ENCODE results near the gene PROC. TPM values are rescaled to one million over a fixed set of nuclear protein-coding genes. Genes with fewer than 3 reads are reported as not detected.

Gene PROC
- total and polyA plus RNA-seq, 2 of the 8 experiments (the other 6 are each of a cell fraction or from before 2014, with no cell fraction given), result 1.5 to 1.6 TPM

DNA sequence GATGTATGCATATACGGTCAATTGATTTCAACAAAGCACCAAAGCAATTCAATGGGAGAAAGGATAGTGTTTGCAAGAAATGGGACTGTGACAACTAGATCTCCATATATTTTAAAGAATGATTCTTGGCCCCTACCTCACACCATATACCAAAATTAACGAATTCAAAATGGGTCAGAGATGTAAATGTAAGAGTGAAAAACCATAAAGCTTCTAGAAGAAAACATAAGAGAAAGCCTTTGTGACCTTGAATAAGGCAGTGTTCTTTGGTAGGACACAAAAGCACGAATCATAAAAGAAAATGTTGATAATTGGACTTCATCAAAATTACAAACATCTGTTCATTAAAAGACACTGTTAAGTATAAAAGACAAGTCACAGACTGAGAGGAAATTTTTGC, 5.0 kb upstream of the PROC start:
- no peak overlapping the region for H3K18ac ChIP-seq (ENCODE audit: extremely low read depth, low read length)
- no peak overlapping the region for H2BK12ac ChIP-seq (ENCODE audit: low read depth, low read length)
- H3K23ac ChIP-seq (ENCODE audit: insufficient read length), result no peak overlapping the region
- H2BK20ac ChIP-seq (ENCODE audit: low read length), result no peak overlapping the region
- no peak overlapping the region for H3K14ac ChIP-seq (ENCODE audit: insufficient read length)
- H3K4me3 ChIP-seq (ENCODE audit: extremely low read depth in 1 of 4, insufficient read depth in 2 of 4, low read depth in 3 of 4, low read length in 4 of 4), result no peak overlapping the region
- no peak overlapping the region for H2AK5ac ChIP-seq (ENCODE audit: low read depth, low read length)
- no peaks in the 10 kb centered on the region for H3K79me1 ChIP-seq (ENCODE audit: low read depth, low read length)
- H3K23me2 ChIP-seq (ENCODE audit: low read depth, low read length), result peaks cover 5% of the 10 kb centered on the region; the same call in 1 of the 2 replicates
- ChIA-PET POLR2A (ENCODE audit: partially characterized antibody) (no interaction called here), CTCF (ENCODE audit: partially characterized antibody) (interaction anchor here (3.7 to 7.4 kb wide), 4 partner anchors 14 to 67 kb away, joined by 34 to 74 read pairs (median 60); no protein-coding TSS in a partner anchor)
- no peak overlapping the region for H3K56ac ChIP-seq (replicated peaks; ENCODE audit: insufficient read length, low read depth, low read length)
- no peak overlapping the region for H2BK5ac ChIP-seq (ENCODE audit: low read depth, low read length)
- no peak for DNase-seq (ENCODE audit: low read depth in 1 of 2, low spot score in 2 of 2)
- H3K36me3 ChIP-seq (ENCODE audit: control insufficient read depth in 2 of 4, insufficient read depth in 4 of 4, low read length in 3 of 4), result no peaks in the 10 kb centered on the region
- H4K8ac ChIP-seq (ENCODE audit: extremely low read depth, insufficient read depth, low read length), result no peak overlapping the region
- 92% methylated on average over 3 of the region's 3 CpGs; no CpG with 5 or more reads in 1 of the 2 experiments for WGBS, 2 experiments (ENCODE audit: extremely low coverage in 1 of 2, insufficient coverage in 1 of 2, insufficient read length in 1 of 2, insufficient replicate concordance in 2 of 2, low coverage in 1 of 2, low lambda C conversion rate in 2 of 2, missing lambda C conversion rate in 1 of 2)
- H2BK120ac ChIP-seq (replicated peaks; ENCODE audit: low read depth, low read length), result no peak overlapping the region
- FAIRE-seq, result no peak
- H2AFZ ChIP-seq (ENCODE audit: low read length), result no peak overlapping the region
- H3K4me2 ChIP-seq (ENCODE audit: insufficient read depth in 1 of 2, low read depth in 2 of 2, low read length in 2 of 2), result no peak overlapping the region
- no peaks in the 10 kb centered on the region for H4K20me1 ChIP-seq (replicated peaks in 1 of 2; ENCODE audit: control insufficient read depth in 1 of 2, insufficient read depth in 2 of 2, low read length in 2 of 2)
- no peak overlapping the region for H3K27ac ChIP-seq (ENCODE audit: low read depth, low read length)
- peaks cover 0 to 6% (median 0%) of the 10 kb centered on the region in 4 experiments; a peak in 2 of 7 replicates for H3K4me1 ChIP-seq (replicated peaks in 1 of 4; ENCODE audit: control insufficient read depth in 3 of 4, insufficient read depth in 4 of 4, low read length in 3 of 4)
- no peak overlapping the region for H2BK15ac ChIP-seq (ENCODE audit: low read length)
- no peak overlapping the region for H3K4ac ChIP-seq (replicated peaks; ENCODE audit: insufficient read length, low read depth, low read length)
- H3K79me2 ChIP-seq (ENCODE audit: control insufficient read depth in 1 of 2, insufficient read depth in 2 of 2, low read length in 2 of 2), result no peaks in the 10 kb centered on the region
- H4K91ac ChIP-seq (replicated peaks; ENCODE audit: insufficient read length, low read length), result no peak overlapping the region
- peaks cover 0 to 4% of the 10 kb centered on the region in 2 experiments; a peak in 1 of 4 replicates for H3K9me3 ChIP-seq (ENCODE audit: insufficient read depth in 2 of 2, low read depth in 1 of 2, low read length in 1 of 2)
- H4K5ac ChIP-seq (ENCODE audit: insufficient read length, low read depth, low read length), result no peak overlapping the region
- peaks cover 1 to 33% (median 20%) of the 10 kb centered on the region in 4 experiments for H3K27me3 ChIP-seq (replicated peaks in 1 of 4; ENCODE audit: control insufficient read depth in 3 of 4, extremely low read depth in 1 of 4, insufficient read depth in 3 of 4, low read length in 3 of 4)
- no peak overlapping the region for H3K9ac ChIP-seq (replicated peaks in 1 of 4; ENCODE audit: extremely low read depth in 1 of 4, low read depth in 3 of 4, low read length in 3 of 4)
- TF ChIP-seq PHF8 (conservative IDR thresholded peaks at IDR 0.05; ENCODE audit: low read depth, low read length), result no peak
- no peak for TF ChIP-seq SP1 (IDR thresholded peaks at IDR 0.05; ENCODE audit: low read depth, low read length)
- no peak for TF ChIP-seq CTBP2 (IDR thresholded peaks at IDR 0.05; ENCODE audit: borderline replicate concordance, insufficient read depth, insufficient read length, low read length)
- TF ChIP-seq HDAC6 (IDR thresholded peaks at IDR 0.05; ENCODE audit: low read depth, low read length), result no peak
- no peak for TF ChIP-seq SUZ12 (IDR thresholded peaks at IDR 0.05; ENCODE audit: low read length)
- TF ChIP-seq SIN3A (conservative IDR thresholded peaks at IDR 0.05 in 1 of 2, IDR thresholded peaks at IDR 0.05 in 1 of 2; ENCODE audit: low read depth in 1 of 2, low read length in 2 of 2), result no peak
- TF ChIP-seq SP2 (IDR thresholded peaks at IDR 0.05; ENCODE audit: low read length), result no peak
- TF ChIP-seq KDM1A (IDR thresholded peaks at IDR 0.05; ENCODE audit: borderline replicate concordance, low read length), result no peak
- no peak for TF ChIP-seq HDAC2 (IDR thresholded peaks at IDR 0.05; ENCODE audit: borderline replicate concordance in 1 of 2, low read depth in 2 of 2, low read length in 2 of 2)
- TF ChIP-seq, protein P1, sequence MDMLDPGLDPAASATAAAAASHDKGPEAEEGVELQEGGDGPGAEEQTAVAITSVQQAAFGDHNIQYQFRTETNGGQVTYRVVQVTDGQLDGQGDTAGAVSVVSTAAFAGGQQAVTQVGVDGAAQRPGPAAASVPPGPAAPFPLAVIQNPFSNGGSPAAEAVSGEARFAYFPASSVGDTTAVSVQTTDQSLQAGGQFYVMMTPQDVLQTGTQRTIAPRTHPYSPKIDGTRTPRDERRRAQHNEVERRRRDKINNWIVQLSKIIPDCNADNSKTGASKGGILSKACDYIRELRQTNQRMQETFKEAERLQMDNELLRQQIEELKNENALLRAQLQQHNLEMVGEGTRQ (IDR thresholded peaks at IDR 0.05; ENCODE audit: low read length), result no peak
- TF ChIP-seq TAF7 (optimal IDR thresholded peaks at IDR 0.05; ENCODE audit: borderline replicate concordance, low read depth, low read length), result no peak
- no peak for TF ChIP-seq EP300 (IDR thresholded peaks at IDR 0.05; ENCODE audit: borderline replicate concordance in 1 of 2, low read depth in 2 of 2, low read length in 2 of 2)
